Measurements from ENCODE around the gene FBRS. TPM values are rescaled to one million over a fixed set of nuclear protein-coding genes. Genes with fewer than 3 reads are reported as not detected.

FBRS gene
- total and polyA plus RNA-seq, 2 experiments from 2014 or later: 22.1 to 22.9 TPM

- 43% methylated on average over 32 of the region's 32 CpGs for WGBS (ENCODE audit: low lambda C conversion rate, missing lambda C conversion rate)
- Histone ChIP-seq H4K20me1 (ENCODE audit: insufficient read depth, poor library complexity, severe bottlenecking) (peaks cover 24% of the 10 kb centered on the region), H3K27me3 (no peaks in the 10 kb centered on the region), H3K4me2 (peak overlapping the region; percentile 82), H3K36me3 (replicated peaks; ENCODE audit: insufficient read depth, low read depth) (no peaks in the 10 kb centered on the region), H2AFZ (no peak overlapping the region), H3K79me2 (peaks cover 36% of the 10 kb centered on the region), H3K4me3 (no peak overlapping the region), H3K9me2 (replicated peaks; ENCODE audit: insufficient read depth) (no peaks in the 10 kb centered on the region), H3K9me3 (ENCODE audit: low read depth) (no peaks in the 10 kb centered on the region), H3K27ac (peak overlapping the region; percentile 64), H3K4me1 (ENCODE audit: insufficient read depth) (peaks cover 26% of the 10 kb centered on the region)
- DNase-seq (ENCODE audit: low spot score): no peak
- TF ChIP-seq CTCF (IDR thresholded peaks at IDR 0.05; ENCODE audit: poor library complexity) (no peak), EZH2phosphoT487 (IDR thresholded peaks at IDR 0.05; ENCODE audit: low read depth, severe bottlenecking, unreplicated experiment) (no peak), EZH2 (IDR thresholded peaks at IDR 0.05; ENCODE audit: borderline replicate concordance) (no peak)
These were observed 1.0 kb upstream of the FBRS start for GRCh38 chr16:30656974-30657865.

GRCh38 chr16:30658731-30659506, 688 bp downstream of the FBRS start:
- peak; percentile 99 for DNase-seq (ENCODE audit: low spot score)
- Histone ChIP-seq H3K4me1 (ENCODE audit: insufficient read depth) (peaks cover 25% of the 10 kb centered on the region), H3K27ac (peak overlapping the region; percentile 95), H2AFZ (peak overlapping the region; percentile 8), H3K4me3 (peak overlapping the region; percentile 20), H3K9me3 (ENCODE audit: low read depth) (no peaks in the 10 kb centered on the region), H3K4me2 (peak overlapping the region; percentile 50), H3K79me2 (peaks cover 44% of the 10 kb centered on the region), H3K36me3 (replicated peaks; ENCODE audit: insufficient read depth, low read depth) (no peaks in the 10 kb centered on the region), H3K27me3 (no peaks in the 10 kb centered on the region), H3K9me2 (replicated peaks; ENCODE audit: insufficient read depth) (no peaks in the 10 kb centered on the region), H4K20me1 (ENCODE audit: insufficient read depth, poor library complexity, severe bottlenecking) (peaks cover 41% of the 10 kb centered on the region)
- WGBS (ENCODE audit: low lambda C conversion rate, missing lambda C conversion rate): under 1% methylated on average over 51 of the region's 64 CpGs
- TF ChIP-seq EZH2 (IDR thresholded peaks at IDR 0.05; ENCODE audit: borderline replicate concordance) (no peak), EZH2phosphoT487 (IDR thresholded peaks at IDR 0.05; ENCODE audit: low read depth, severe bottlenecking, unreplicated experiment) (no peak), CTCF (IDR thresholded peaks at IDR 0.05; ENCODE audit: poor library complexity) (peak; percentile 15)

GRCh38 chr16:30659507-30660423, 1.5 kb downstream of the FBRS start:
- Histone ChIP-seq H3K4me1 (ENCODE audit: insufficient read depth) (peaks cover 25% of the 10 kb centered on the region), H3K9me2 (replicated peaks; ENCODE audit: insufficient read depth) (no peaks in the 10 kb centered on the region), H3K36me3 (replicated peaks; ENCODE audit: insufficient read depth, low read depth) (no peaks in the 10 kb centered on the region), H3K27me3 (no peaks in the 10 kb centered on the region), H3K79me2 (peaks cover 48% of the 10 kb centered on the region), H3K4me3 (peak overlapping the region; percentile 20), H3K4me2 (peak overlapping the region; percentile 96), H4K20me1 (ENCODE audit: insufficient read depth, poor library complexity, severe bottlenecking) (peaks cover 48% of the 10 kb centered on the region), H3K27ac (peak overlapping the region; percentile 95), H3K9me3 (ENCODE audit: low read depth) (no peaks in the 10 kb centered on the region), H2AFZ (no peak overlapping the region)
- WGBS (ENCODE audit: low lambda C conversion rate, missing lambda C conversion rate): 10% methylated on average over 50 of the region's 84 CpGs
- DNase-seq (ENCODE audit: low spot score): no peak
- no peak for TF ChIP-seq EZH2 (IDR thresholded peaks at IDR 0.05; ENCODE audit: borderline replicate concordance)
